Astrocyte of the cerebellum (primary cell): ENCODE measurements around the gene HIVEP3.

Experiments used
- DNase-seq: peaks from one replicate; pipeline ENCODE4 v3.0.0-alpha.2; 2011; ENCODE audit warnings: low read depth
- H3K4me3 ChIP-seq: 2 replicates; pipeline ENCODE4 v1.5.1; 2011; ENCODE audit warnings: mild to moderate bottlenecking, low read depth, low read length, moderate library complexity
- CTCF ChIP-seq: IDR thresholded peaks from 2 replicates; pipeline ENCODE4 v1.5.1; 2012; ENCODE audit warnings: low read length, low read depth, moderate library complexity, mild to moderate bottlenecking; ENCODE audit errors: missing control alignments
- in situ Hi-C: cut with HindIII; loops from 2 replicates; pipeline ENCODE4 v1.10.0; 2017; ENCODE audit warnings: low sequenced_read_pairs

Gene HIVEP3

GRCh38 chr1:41723786-41724185 lies 194.9 kb downstream of the HIVEP3 start:
- in situ Hi-C loops, result no loop called here
- H3K4me3 ChIP-seq, result no peak overlapping the region
- TF ChIP-seq CTCF, result no peak
- DNase-seq, result no peak

- no peak for DNase-seq
- in situ Hi-C loops, result no loop called here
- H3K4me3 ChIP-seq, result no peak overlapping the region
- no peak for TF ChIP-seq CTCF
These were observed 196.5 kb downstream of the HIVEP3 start for GRCh38 chr1:41722184-41722583.

- TF ChIP-seq CTCF, result no peak
- no peak overlapping the region for H3K4me3 ChIP-seq
- no peak for DNase-seq
- in situ Hi-C loops, result no loop called here
These were observed 197.8 kb downstream of the HIVEP3 start for GRCh38 chr1:41720861-41721410.

GRCh38 chr1:41719590-41719989 lies 199.1 kb downstream of the HIVEP3 start:
- TF ChIP-seq CTCF, result no peak
- H3K4me3 ChIP-seq, result no peak overlapping the region
- DNase-seq, result no peak
- in situ Hi-C loops, result no loop called here

- in situ Hi-C loops, result no loop called here
- H3K4me3 ChIP-seq, result no peak overlapping the region
- no peak for DNase-seq
- TF ChIP-seq CTCF, result no peak
These were observed 199.6 kb downstream of the HIVEP3 start for GRCh38 chr1:41719128-41719527.

- no peak overlapping the region for H3K4me3 ChIP-seq
- in situ Hi-C loops, result no loop called here
- no peak for TF ChIP-seq CTCF
- DNase-seq, result no peak
These were observed 200.2 kb downstream of the HIVEP3 start for GRCh38 chr1:41718497-41718896.
